K562 (cell line): Measurements from ENCODE around the gene AGAP1. TPM values are rescaled to one million over a fixed set of nuclear protein-coding genes. Genes with fewer than 3 reads are reported as not detected.
A peak's percentile ranks its signal among the peaks of the same experiment; 100 is the strongest.

Source experiments
- C11orf30 ChIP-seq: fragments of 450-650 bp; IDR thresholded peaks from 2 replicates; pipeline ENCODE4 v1.6.1; 2016; ENCODE audit warnings: low read depth, mild to moderate bottlenecking
- CC2D1A ChIP-seq: fragments of 450-650 bp; IDR thresholded peaks from 2 replicates; pipeline ENCODE4 v1.6.1; 2017; ENCODE audit warnings: mild to moderate bottlenecking
- ELF4 ChIP-seq: fragments of 450-650 bp; formaldehyde crosslinking; IDR thresholded peaks from 2 replicates; pipeline ENCODE4 v1.4.0; 2022; ENCODE audit warnings: missing genetic modification characterization
- FOXJ2 ChIP-seq: fragments of 200-800 bp; sonication (Bioruptor generic); IDR thresholded peaks from 2 replicates; pipeline ENCODE4 v1.6.1; 2016; ENCODE audit warnings: missing genetic modification characterization, missing compliant biosample characterization
- SMAD4 ChIP-seq: fragments of 250-450 bp; sonication (Bioruptor Pico); conservative IDR thresholded peaks from 2 replicates; pipeline ENCODE4 v1.8.0; 2021; ENCODE audit warnings: inconsistent platforms, mild to moderate bottlenecking, moderate library complexity
- XRCC3 ChIP-seq: fragments of 450-650 bp; IDR thresholded peaks from 2 replicates; pipeline ENCODE4 v1.6.1; 2017; ENCODE audit warnings: mild to moderate bottlenecking, moderate library complexity
- ZNF311 ChIP-seq: fragments of 250-450 bp; sonication (Bioruptor Pico); IDR thresholded peaks from 2 replicates; pipeline ENCODE4 v1.4.0; 2020; ENCODE audit warnings: mild to moderate bottlenecking, moderate library complexity
- ZNF583 ChIP-seq: fragments of 250-450 bp; sonication (Bioruptor Pico); IDR thresholded peaks from 2 replicates; pipeline ENCODE4 v1.4.0; 2020
- ZNF589 ChIP-seq: fragments of 200-800 bp; sonication (Bioruptor generic); IDR thresholded peaks from 2 replicates; pipeline ENCODE4 v1.6.1; 2016; ENCODE audit warnings: low read depth, missing genetic modification characterization, missing compliant biosample characterization
- polyA plus RNA-seq, 8 experiments: library from polyadenylated mRNA; depleted of rRNA in 4 of 8; stranded (reverse) in 5 of 8; unstranded in 3 of 8; fragments of >200 nt; fragmentation: Nextera tagmentation in 2 of 8; fragmentation: Illumina TruSeq in 1 of 8; extraction: Ambion mirVana in 2 of 8; extraction: Trizol in 1 of 8; gene quantifications; 2 replicates each; pipeline versions ENCODE4 v1.2.1 to v1.2.3, GENCODE V29; 2011 to 2014; ENCODE audit warnings: inconsistent platforms in 1 of 8, missing spikeins in 1 of 8
- total RNA-seq, 7 experiments: library from RNA; depleted of rRNA in 6 of 7; stranded (reverse); fragments of >200 nt in 6 of 7; fragmentation: Illumina TruSeq in 2 of 7; extraction: Trizol in 2 of 7; gene quantifications; 2 replicates each; pipeline versions ENCODE4 v1.2.1 to v1.2.3, GENCODE V29; 2011 to 2021; ENCODE audit warnings: low replicate concordance in 1 of 7
- TF ChIP-seq, protein P1 (sequence below), 2 experiments: fragments of 450-650 bp; formaldehyde crosslinking in 1 of 2; IDR thresholded peaks; 2 replicates each; pipeline versions ENCODE4 v1.4.0 to v1.6.1; 2014 to 2020; ENCODE audit warnings: mild to moderate bottlenecking in 2 of 2, borderline replicate concordance in 1 of 2, low read depth in 1 of 2
- TF ChIP-seq, protein P2 (sequence below), 3 experiments: fragments of 200-800 bp in 1 of 3; sonication (Bioruptor generic) in 1 of 3; sonication (generic) in 1 of 3; formaldehyde crosslinking in 1 of 3; IDR thresholded peaks; 2 replicates each; pipeline versions ENCODE4 v1.6.1 to v1.8.0; 2016 to 2022; ENCODE audit warnings: mild to moderate bottlenecking in 2 of 3, missing compliant biosample characterization in 2 of 3, missing genetic modification characterization in 2 of 3, missing genetic modification reagents in 1 of 3
- TF ChIP-seq, protein P3 (sequence below): fragments of 450-650 bp; IDR thresholded peaks from 2 replicates; pipeline ENCODE4 v1.6.1; 2016; ENCODE audit warnings: low read depth, mild to moderate bottlenecking, moderate library complexity
- TF ChIP-seq, protein P4 (sequence below): fragments of 200-400 bp; formaldehyde crosslinking; IDR thresholded peaks from 2 replicates; pipeline ENCODE4 v1.6.1; 2017; ENCODE audit warnings: mild to moderate bottlenecking, low read depth, low read length, moderate library complexity
- TF ChIP-seq, protein P5 (sequence below): fragments of 200-800 bp; sonication (Bioruptor generic); IDR thresholded peaks from 2 replicates; pipeline ENCODE4 v1.6.1; 2017; ENCODE audit warnings: missing genetic modification characterization, missing compliant biosample characterization

The AGAP1 gene
- total and polyA plus RNA-seq, 9 of the 15 experiments (the other 6 are each of a cell fraction or from before 2014, with no cell fraction given): 1.3 to 24.0 (median 10.6) TPM

DNA sequence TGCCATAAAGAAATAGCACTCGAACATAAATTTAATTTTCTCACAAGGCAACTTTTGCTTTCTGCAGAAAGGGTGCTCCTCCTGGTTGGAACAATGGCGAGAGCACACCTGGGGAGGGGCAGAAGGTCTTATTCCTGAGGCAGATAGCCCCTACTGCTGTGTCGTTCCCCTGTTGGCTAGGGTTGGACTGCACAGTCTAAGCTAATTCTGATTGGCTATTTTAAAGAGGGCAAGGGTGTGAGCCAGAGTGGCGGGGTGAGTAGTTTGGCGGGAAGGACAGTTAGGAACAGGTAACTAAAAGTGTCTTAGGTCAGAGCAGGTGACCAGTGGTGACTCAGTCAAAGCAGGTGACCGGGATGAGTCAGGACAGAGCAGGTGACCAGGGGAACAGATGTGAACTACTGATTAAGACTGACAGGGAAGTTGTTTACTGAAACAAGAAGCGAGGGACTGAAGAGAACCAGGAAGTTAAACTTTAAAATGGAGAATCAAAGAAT, 49.7 kb upstream of the AGAP1 start (continued):
- TF ChIP-seq ELF4 (no peak), XRCC3 (peak; percentile 81; the same call in 1 of the 2 replicates), FOXJ2 (tag) (peak; percentile 71; the same call in 1 of the 2 replicates), SMAD4 (CRISPR knock-in tag) (peak; percentile 31), ZNF583 (CRISPR knock-in tag) (no peak), ZNF589 (no peak), CC2D1A (peak; percentile 74; the same call in 1 of the 2 replicates), C11orf30 (no peak), ZNF311 (CRISPR knock-in tag) (no peak)
- TF ChIP-seq, protein P1, sequence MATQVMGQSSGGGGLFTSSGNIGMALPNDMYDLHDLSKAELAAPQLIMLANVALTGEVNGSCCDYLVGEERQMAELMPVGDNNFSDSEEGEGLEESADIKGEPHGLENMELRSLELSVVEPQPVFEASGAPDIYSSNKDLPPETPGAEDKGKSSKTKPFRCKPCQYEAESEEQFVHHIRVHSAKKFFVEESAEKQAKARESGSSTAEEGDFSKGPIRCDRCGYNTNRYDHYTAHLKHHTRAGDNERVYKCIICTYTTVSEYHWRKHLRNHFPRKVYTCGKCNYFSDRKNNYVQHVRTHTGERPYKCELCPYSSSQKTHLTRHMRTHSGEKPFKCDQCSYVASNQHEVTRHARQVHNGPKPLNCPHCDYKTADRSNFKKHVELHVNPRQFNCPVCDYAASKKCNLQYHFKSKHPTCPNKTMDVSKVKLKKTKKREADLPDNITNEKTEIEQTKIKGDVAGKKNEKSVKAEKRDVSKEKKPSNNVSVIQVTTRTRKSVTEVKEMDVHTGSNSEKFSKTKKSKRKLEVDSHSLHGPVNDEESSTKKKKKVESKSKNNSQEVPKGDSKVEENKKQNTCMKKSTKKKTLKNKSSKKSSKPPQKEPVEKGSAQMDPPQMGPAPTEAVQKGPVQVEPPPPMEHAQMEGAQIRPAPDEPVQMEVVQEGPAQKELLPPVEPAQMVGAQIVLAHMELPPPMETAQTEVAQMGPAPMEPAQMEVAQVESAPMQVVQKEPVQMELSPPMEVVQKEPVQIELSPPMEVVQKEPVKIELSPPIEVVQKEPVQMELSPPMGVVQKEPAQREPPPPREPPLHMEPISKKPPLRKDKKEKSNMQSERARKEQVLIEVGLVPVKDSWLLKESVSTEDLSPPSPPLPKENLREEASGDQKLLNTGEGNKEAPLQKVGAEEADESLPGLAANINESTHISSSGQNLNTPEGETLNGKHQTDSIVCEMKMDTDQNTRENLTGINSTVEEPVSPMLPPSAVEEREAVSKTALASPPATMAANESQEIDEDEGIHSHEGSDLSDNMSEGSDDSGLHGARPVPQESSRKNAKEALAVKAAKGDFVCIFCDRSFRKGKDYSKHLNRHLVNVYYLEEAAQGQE (IDR thresholded peaks at IDR 0.05; ENCODE audit: borderline replicate concordance): peak; percentile 11; the same call in 1 of the 2 replicates
- TF ChIP-seq, protein P1 (CRISPR knock-in tag; IDR thresholded peaks at IDR 0.05; ENCODE audit: low read depth): no peak
- TF ChIP-seq, protein P2, sequence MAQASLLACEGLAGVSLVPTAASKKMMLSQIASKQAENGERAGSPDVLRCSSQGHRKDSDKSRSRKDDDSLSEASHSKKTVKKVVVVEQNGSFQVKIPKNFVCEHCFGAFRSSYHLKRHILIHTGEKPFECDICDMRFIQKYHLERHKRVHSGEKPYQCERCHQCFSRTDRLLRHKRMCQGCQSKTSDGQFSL (CRISPR knock-in tag; IDR thresholded peaks at IDR 0.05): no peak
- TF ChIP-seq, protein P2 (tag; IDR thresholded peaks at IDR 0.05): no peak
- TF ChIP-seq, protein P3, sequence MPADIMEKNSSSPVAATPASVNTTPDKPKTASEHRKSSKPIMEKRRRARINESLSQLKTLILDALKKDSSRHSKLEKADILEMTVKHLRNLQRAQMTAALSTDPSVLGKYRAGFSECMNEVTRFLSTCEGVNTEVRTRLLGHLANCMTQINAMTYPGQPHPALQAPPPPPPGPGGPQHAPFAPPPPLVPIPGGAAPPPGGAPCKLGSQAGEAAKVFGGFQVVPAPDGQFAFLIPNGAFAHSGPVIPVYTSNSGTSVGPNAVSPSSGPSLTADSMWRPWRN: no peak
- TF ChIP-seq, protein P4, sequence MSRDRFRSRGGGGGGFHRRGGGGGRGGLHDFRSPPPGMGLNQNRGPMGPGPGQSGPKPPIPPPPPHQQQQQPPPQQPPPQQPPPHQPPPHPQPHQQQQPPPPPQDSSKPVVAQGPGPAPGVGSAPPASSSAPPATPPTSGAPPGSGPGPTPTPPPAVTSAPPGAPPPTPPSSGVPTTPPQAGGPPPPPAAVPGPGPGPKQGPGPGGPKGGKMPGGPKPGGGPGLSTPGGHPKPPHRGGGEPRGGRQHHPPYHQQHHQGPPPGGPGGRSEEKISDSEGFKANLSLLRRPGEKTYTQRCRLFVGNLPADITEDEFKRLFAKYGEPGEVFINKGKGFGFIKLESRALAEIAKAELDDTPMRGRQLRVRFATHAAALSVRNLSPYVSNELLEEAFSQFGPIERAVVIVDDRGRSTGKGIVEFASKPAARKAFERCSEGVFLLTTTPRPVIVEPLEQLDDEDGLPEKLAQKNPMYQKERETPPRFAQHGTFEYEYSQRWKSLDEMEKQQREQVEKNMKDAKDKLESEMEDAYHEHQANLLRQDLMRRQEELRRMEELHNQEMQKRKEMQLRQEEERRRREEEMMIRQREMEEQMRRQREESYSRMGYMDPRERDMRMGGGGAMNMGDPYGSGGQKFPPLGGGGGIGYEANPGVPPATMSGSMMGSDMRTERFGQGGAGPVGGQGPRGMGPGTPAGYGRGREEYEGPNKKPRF: no peak
- TF ChIP-seq, protein P5, sequence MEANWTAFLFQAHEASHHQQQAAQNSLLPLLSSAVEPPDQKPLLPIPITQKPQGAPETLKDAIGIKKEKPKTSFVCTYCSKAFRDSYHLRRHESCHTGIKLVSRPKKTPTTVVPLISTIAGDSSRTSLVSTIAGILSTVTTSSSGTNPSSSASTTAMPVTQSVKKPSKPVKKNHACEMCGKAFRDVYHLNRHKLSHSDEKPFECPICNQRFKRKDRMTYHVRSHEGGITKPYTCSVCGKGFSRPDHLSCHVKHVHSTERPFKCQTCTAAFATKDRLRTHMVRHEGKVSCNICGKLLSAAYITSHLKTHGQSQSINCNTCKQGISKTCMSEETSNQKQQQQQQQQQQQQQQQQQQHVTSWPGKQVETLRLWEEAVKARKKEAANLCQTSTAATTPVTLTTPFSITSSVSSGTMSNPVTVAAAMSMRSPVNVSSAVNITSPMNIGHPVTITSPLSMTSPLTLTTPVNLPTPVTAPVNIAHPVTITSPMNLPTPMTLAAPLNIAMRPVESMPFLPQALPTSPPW (CRISPR knock-in tag): peak; percentile 14; the same call in 1 of the 2 replicates
